PFSK-1 (cell line): ENCODE results near the gene MRFAP1L1.

Source experiments
- FOXP2 ChIP-seq: optimal IDR thresholded peaks from 2 replicates; pipeline ENCODE3; 2011; ENCODE audit warnings: borderline replicate concordance, control low read depth, inconsistent platforms; ENCODE audit not compliant: insufficient read depth; ENCODE audit errors: extremely low read length, extremely low read depth
- POLR2AphosphoS5 ChIP-seq: IDR thresholded peaks from 2 replicates; pipeline ENCODE4 v1.6.1; 2012; ENCODE audit warnings: low read depth, mild to moderate bottlenecking, control low read depth, low read length, moderate library complexity
- SIN3A ChIP-seq: IDR thresholded peaks from 2 replicates; pipeline ENCODE4 v1.6.1; 2012; ENCODE audit warnings: mild to moderate bottlenecking, low read length, moderate library complexity, borderline replicate concordance; ENCODE audit not compliant: insufficient read depth
- TAF1 ChIP-seq: IDR thresholded peaks from 2 replicates; pipeline ENCODE4 v1.6.1; 2012; ENCODE audit warnings: low read length, control low read depth, borderline replicate concordance; ENCODE audit not compliant: insufficient read depth
- TF ChIP-seq, protein P1 (sequence below), 2 experiments: IDR thresholded peaks; 2 replicates each; pipeline versions ENCODE4 v1.6.1 to v1.8.0; 2011 to 2012; ENCODE audit warnings: low read depth in 2 of 2, low read length in 2 of 2, control low read depth in 1 of 2, inconsistent platforms in 1 of 2, mild to moderate bottlenecking in 1 of 2, moderate library complexity in 1 of 2; ENCODE audit not compliant: insufficient read depth in 1 of 2

- TF ChIP-seq TAF1, result no peak
- TF ChIP-seq, protein P1, sequence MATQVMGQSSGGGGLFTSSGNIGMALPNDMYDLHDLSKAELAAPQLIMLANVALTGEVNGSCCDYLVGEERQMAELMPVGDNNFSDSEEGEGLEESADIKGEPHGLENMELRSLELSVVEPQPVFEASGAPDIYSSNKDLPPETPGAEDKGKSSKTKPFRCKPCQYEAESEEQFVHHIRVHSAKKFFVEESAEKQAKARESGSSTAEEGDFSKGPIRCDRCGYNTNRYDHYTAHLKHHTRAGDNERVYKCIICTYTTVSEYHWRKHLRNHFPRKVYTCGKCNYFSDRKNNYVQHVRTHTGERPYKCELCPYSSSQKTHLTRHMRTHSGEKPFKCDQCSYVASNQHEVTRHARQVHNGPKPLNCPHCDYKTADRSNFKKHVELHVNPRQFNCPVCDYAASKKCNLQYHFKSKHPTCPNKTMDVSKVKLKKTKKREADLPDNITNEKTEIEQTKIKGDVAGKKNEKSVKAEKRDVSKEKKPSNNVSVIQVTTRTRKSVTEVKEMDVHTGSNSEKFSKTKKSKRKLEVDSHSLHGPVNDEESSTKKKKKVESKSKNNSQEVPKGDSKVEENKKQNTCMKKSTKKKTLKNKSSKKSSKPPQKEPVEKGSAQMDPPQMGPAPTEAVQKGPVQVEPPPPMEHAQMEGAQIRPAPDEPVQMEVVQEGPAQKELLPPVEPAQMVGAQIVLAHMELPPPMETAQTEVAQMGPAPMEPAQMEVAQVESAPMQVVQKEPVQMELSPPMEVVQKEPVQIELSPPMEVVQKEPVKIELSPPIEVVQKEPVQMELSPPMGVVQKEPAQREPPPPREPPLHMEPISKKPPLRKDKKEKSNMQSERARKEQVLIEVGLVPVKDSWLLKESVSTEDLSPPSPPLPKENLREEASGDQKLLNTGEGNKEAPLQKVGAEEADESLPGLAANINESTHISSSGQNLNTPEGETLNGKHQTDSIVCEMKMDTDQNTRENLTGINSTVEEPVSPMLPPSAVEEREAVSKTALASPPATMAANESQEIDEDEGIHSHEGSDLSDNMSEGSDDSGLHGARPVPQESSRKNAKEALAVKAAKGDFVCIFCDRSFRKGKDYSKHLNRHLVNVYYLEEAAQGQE (IDR thresholded peaks at IDR 0.05; ENCODE audit: insufficient read depth in 1 of 2, low read depth in 2 of 2, low read length in 2 of 2), result no peak
- no peak for TF ChIP-seq POLR2AphosphoS5
- TF ChIP-seq SIN3A, result no peak
- TF ChIP-seq FOXP2, result no peak
These were observed 14.9 kb upstream of the MRFAP1L1 start for GRCh38 chr4:6724421-6725111.
